SIG-M5 treated with dmso at 0.1 percent for 504 hours (cell line): ENCODE data around the gene TCTN2.

ENCODE experiments used
- DNase-seq: peaks from one replicate; lab custom pipeline; 2025; ENCODE audit not compliant: unreplicated experiment; lab: John Stamatoyannopoulos, UW

The TCTN2 gene

DNA sequence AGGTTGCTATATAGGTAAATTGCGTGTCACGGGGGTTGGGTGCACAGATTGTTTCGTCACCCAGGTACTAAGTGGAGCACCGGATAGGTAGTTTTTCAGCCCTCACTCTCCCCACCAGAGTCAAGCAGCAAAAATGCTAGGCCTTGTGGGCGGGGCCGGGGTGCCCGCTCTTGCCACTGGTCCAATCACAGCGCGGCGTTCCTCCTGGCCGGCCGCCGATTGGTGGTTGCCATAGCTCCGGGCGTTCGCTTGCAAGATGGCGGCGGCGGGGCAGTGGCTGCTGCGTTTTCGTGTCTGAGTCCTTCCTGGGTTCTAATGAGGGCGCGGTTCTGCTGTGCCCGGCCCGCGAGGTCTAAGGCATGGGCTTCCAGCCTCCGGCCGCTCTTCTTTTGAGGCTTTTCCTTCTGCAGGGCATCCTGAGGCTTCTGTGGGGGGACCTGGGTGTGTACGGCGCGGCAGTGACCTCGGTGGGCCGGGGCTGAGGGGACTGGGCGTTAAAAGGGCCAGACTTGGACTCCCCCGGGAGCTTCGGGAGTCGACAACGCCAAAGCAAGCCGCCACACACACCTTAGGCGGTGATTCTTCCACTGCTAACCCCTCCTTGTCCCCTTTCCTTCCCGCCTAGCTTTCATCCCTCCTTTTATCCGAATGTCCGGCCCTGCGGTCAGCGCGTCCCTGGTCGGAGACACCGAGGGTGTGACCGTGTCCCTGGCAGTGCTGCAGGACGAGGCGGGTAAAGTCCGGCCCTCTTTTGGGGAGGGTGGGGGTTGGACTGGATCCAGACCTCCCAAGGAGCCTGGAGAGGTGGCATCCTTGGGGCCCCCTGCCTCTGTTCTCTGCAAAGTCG, at the start of gene TCTN2:
TSS of gene TCTN2 (plus strand) at position 232 of the 847 bp plus-strand sequence. CDS start at position 360, 128 bp downstream.
- peak; percentile 90 for DNase-seq

GRCh38 chr12:123621619-123622530, 49.0 kb upstream of the TCTN2 start:
- no peak for DNase-seq

DNA sequence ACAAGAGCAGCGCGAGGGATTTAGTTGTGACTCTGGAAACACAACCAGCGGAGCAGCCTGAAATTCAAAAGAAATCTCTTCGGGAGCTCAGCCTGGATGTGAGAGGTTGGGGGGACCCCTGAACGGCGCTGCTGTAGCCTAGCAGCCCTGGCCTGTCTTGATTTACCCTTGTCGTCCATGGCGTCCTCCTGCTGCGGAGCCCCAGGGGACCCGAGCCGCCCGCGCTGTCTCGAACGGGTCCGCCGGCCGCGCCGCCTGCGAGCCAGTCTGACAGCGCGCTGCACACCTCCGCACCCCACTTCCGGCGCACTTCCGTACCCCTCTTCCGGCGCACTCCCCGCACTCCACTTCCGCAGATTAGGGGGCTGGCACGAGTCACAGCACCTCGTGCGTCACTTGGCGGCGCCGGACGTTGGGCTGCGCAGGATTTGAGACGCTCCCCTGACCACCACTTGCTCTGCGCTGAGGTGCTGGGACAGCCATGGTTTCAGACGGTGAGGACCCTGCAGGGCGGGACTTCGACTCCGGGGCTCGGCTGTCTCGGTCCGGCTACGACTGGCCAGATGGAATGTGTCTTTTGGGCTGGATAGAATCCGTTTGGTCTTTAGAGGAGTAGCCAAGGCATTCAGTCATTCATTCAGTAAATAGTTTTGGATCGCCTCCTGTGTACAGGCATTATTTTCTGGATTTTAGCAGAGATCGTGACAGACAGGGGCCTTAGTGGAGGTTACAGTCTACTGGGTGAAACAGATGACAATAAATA, 37.4 kb upstream of the TCTN2 start, which contains the start of the genes EIF2B1 and GTF2H3:
TSS of gene EIF2B1 (minus strand) at position 308 of the 763 bp plus-strand sequence. CDS start at position 179, 129 bp downstream.
TSS of gene GTF2H3 (plus strand) at position 451 of the 763 bp plus-strand sequence. CDS start at position 482, 31 bp downstream.
- peak; percentile 97 for DNase-seq

DNA sequence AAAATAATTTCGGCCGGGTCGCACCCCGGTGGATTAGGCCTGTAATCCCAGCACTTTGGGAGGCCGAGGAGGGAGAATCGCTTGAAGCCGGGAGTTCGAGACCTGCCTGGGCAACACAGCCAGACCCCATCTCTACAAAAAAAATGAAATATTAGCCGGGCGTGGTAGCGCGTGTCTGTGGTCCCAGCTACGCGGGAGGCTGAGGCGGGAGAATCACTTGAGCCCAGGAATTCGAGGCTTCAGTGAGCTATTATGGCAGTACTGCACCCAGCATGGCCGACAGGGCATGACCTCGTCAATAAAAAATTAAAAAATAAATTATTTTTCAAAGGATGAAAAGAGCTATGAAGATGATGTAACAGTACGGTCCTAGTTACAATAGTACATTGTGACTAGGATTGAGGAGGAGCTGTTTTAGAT, 36.8 kb upstream of the TCTN2 start:
- DNase-seq: no peak

DNA sequence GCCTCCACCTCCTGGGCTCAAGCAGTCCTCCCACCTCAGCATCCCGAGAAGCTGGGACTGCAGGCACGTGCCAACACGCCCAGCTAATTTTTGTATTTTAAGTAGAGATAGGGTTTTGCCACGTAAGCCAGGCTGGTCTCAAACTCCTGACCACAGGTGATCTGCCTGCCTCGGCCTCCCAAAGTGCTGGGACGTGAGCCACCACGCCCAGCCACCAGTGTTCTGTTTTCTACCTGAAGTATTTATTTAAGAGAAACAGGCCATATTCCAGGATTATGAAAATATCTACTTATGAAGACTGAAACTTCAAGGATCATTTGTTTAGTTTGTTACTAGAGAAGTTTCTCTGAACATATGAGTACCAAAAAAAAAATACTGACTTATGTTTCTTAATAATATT, 27.0 kb upstream of the TCTN2 start:
- no peak for DNase-seq

- no peak for DNase-seq
Observed at GRCh38 chr12:123645380-123645779, 25.5 kb upstream of the TCTN2 start.

GRCh38 chr12:123645878-123646277, 25.0 kb upstream of the TCTN2 start:
- no peak for DNase-seq

DNA sequence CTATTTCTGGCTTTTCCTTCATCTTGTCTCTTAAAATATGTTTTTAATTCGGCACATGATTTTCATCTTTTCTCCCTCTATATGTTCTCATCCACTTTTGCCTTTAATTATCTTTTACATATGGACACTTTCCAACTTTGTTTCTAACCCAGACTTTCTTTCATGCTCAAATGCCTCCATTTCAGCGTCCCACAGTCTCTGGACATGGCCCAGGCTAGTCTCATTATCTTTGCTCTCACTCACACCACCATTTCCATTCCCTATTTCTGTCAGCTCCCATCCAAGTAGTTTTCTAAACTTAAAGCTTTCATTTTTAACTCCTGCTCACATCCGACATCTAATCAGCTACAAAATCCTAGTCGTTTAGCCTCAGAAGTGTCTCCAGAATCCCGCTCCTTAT, 22.5 kb upstream of the TCTN2 start:
- DNase-seq: no peak

- DNase-seq: no peak
Observed at GRCh38 chr12:123654129-123654701, 16.7 kb upstream of the TCTN2 start.

- DNase-seq: no peak
Observed at GRCh38 chr12:123655420-123655819, 15.5 kb upstream of the TCTN2 start.

DNA sequence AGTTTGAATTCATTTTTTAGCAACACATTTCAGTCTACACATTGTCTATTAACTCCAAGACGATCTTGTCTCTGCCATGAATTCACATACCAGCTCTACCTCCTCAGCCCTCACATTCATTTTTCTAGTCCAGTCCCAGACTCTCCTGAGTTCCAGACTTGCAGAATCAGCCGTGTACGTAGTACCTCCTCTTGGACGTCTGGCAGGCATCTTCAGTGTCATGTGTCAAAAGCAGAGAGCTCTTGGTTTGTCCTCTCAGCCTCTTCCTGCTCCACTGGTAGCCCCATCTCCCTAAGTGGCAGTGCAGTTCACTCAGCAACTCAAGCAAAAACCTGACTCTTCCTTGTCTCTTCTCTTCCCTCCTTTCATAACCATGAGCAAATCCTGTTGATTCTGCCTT, 14.5 kb upstream of the TCTN2 start:
- no peak for DNase-seq

- no peak for DNase-seq
Observed at GRCh38 chr12:123657211-123657610, 13.7 kb upstream of the TCTN2 start.

- DNase-seq: no peak
Observed at GRCh38 chr12:123659996-123660727, 10.8 kb upstream of the TCTN2 start.

- no peak for DNase-seq
Observed at GRCh38 chr12:123667771-123668170, 3.1 kb upstream of the TCTN2 start.

- no peak for DNase-seq
Observed at GRCh38 chr12:123671876-123672275, 963 bp downstream of the TCTN2 start.

DNA sequence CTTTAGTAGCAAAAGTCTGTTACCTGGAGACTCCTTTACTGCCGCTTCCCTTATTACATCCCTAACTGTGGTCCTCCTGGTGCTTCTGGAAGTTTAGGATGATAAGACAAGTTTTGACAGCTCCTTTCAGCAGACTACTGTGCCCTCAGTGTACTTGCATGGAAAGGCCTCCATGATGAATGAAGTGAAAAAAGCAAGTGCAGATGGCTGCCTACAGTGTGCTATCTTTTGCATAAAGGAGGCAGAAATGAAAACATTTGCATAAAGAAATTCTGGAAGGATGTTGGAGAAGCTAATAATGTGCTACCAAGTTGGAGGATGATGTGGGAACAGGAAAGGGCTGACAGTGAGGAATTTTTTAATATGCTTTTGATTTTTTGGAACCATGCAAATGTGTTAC, 4.5 kb downstream of the TCTN2 start:
- DNase-seq: no peak

GRCh38 chr12:123676616-123677320, 5.9 kb downstream of the TCTN2 start:
- DNase-seq: no peak

GRCh38 chr12:123678981-123679380, 8.1 kb downstream of the TCTN2 start:
- DNase-seq: no peak

DNA sequence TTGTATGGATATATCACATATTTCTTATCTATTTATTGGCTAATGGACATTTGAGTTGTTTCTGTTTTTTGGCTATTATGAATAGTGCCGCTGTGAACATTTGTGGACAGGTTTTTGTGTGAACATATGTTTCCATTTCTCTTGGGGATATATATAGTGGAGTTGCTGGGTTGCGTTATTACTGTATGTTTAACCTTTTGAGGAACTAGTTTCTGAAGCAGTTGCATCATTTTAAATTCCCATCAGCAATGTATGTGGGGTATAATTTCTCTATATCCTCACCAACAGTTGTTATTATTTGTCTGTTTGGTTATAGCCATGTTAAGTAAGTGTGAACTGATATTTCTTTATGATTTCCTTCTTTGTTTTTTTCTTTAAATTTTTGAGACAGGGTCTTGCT, 10.7 kb downstream of the TCTN2 start:
- DNase-seq: peak; percentile 87
